HepG2 (cell line): Measurements from ENCODE around the gene CDA.

Experiments used
- BCLAF1 ChIP-seq: fragments of 450-650 bp; IDR thresholded peaks from 2 replicates; pipeline ENCODE4 v1.6.1; 2017; ENCODE audit warnings: mild to moderate bottlenecking
- CBFB ChIP-seq: sonication (generic); formaldehyde crosslinking; IDR thresholded peaks from 2 replicates; pipeline ENCODE4 v1.4.0; 2020; ENCODE audit warnings: missing genetic modification reagents
- CBX5 ChIP-seq: sonication (generic); formaldehyde crosslinking; IDR thresholded peaks from 2 replicates; pipeline ENCODE4 v1.4.0; 2020; ENCODE audit warnings: missing genetic modification reagents, borderline replicate concordance
- CTCF ChIP-seq: sonication (generic); formaldehyde crosslinking; IDR thresholded peaks from 2 replicates; pipeline ENCODE4 v1.5.0; 2020; ENCODE audit warnings: mild to moderate bottlenecking, missing genetic modification reagents, moderate library complexity
- ELF3 ChIP-seq: IDR thresholded peaks from 2 replicates; pipeline ENCODE4 v1.6.1; 2016; ENCODE audit warnings: missing genetic modification reagents, missing compliant biosample characterization
- SMC3 ChIP-seq: IDR thresholded peaks from 2 replicates; pipeline ENCODE4 v1.6.1; 2011; ENCODE audit warnings: low read length, improper control_type of control experiment
- TF ChIP-seq, protein P1 (sequence below): IDR thresholded peaks from 2 replicates; pipeline ENCODE4 v1.6.1; 2016

GRCh38 chr1:20574686-20575540, 14.0 kb upstream of the CDA start:
- TF ChIP-seq, protein P1, sequence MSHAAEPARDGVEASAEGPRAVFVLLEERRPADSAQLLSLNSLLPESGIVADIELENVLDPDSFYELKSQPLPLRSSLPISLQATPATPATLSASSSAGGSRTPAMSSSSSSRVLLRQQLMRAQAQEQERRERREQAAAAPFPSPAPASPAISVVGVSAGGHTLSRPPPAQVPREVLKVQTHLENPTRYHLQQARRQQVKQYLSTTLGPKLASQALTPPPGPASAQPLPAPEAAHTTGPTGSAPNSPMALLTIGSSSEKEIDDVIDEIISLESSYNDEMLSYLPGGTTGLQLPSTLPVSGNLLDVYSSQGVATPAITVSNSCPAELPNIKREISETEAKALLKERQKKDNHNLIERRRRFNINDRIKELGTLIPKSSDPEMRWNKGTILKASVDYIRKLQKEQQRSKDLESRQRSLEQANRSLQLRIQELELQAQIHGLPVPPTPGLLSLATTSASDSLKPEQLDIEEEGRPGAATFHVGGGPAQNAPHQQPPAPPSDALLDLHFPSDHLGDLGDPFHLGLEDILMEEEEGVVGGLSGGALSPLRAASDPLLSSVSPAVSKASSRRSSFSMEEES (CRISPR knock-in tag), result 0 out of 2 replicates have a peak, but pooled peaks have one; percentile 32
- TF ChIP-seq SMC3 (peak; percentile 85), CTCF (CRISPR knock-in tag) (peak; percentile 90), CBFB (CRISPR knock-in tag) (no peak), ELF3 (CRISPR knock-in tag) (peak; percentile 55; the same call in 1 of the 2 replicates), CBX5 (CRISPR knock-in tag) (no peak; the same call in 1 of the 2 replicates), BCLAF1 (no peak)
